Stimulated activated CD8-positive, alpha-beta memory T cell treated with anti-CD3 and anti-CD28 coated beads, Interleukin-2, amount 100 ng/mL, for 1 hour (primary cell): ENCODE measurements around the gene DPEP2.
"Not testable (repeated sequence)": the region's sequence is repeated elsewhere in the genome, so short reads cannot be mapped to it uniquely, and the experiment has no call there.

Experiments
- DNase-seq, 2 donors: peaks; one replicate each; pipeline ENCODE4 v3.0.0-alpha.2; 2020; ENCODE audit warnings: low read depth in 2 of 2

DPEP2 gene

DNA sequence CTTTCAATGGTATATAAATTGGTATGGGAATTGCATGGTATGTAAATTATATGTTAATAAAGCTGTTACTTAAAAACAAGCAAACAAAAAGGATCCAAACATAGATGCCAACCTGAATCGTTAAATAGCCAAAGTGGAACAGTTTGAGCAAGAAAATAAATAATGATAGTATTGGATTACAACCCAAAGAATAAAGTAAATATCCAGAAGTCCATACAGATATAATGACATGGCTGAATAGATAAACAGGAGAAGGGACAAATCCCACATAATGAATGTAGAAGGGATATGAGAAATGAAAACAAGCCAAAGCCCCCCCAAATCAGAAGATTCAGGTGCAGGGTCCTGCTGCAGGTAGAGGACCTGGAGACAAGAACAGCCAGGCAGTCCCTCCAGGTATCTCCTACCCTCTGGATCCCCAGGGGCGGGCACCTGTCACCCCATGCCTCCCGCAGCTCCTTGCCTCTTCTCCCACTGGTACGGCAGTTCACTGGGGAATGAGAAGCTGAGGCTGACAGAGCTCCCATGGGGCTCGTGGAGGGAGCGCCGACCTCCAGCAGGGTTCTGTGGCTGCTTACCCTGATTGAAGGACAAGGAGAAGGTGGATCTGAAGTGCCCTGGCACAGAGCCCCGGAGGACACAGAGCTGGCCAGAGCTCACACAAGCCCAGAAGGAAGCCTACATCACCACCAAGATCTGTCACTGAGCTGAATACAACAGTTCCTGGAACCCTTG is 45.5 kb downstream of the DPEP2 start:
- no peak for DNase-seq

- DNase-seq: no peak
These were observed 47.8 kb downstream of the DPEP2 start for GRCh38 chr16:67951485-67951884.

DNA sequence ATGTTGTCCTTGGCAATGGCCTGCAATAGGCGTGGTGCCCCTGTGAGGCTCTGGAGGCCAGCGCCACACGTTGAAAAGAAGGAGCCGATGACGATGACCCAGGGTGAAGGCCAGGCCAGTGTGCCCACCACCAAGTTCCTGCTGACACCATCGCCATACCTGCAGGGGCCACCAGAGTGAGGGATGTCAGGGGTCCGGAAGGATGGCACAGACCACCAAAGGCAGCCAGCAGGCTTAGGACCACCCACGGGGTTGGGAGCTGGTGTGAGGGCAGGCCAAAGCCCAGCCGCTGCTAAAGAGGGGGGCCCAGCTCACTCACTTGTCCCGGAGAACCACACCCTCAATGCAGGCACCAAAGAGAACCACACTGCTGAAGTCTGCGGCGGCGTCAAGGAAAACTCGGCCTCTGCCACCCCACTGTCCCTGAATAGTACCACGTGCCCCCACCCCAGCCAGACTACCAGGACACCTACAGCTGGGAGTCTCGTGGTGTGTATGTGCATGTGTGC is 48.9 kb downstream of the DPEP2 start:
- no peak for DNase-seq

GRCh38 chr16:67949645-67950044 is 49.6 kb downstream of the DPEP2 start:
- DNase-seq: no peak

- no peak for DNase-seq
These were observed 51.3 kb downstream of the DPEP2 start for GRCh38 chr16:67948015-67948414.

GRCh38 chr16:67946966-67947558 is 52.2 kb downstream of the DPEP2 start:
- no peak for DNase-seq

- DNase-seq: no peak
These were observed 53.1 kb downstream of the DPEP2 start for GRCh38 chr16:67946128-67946569.

DNA sequence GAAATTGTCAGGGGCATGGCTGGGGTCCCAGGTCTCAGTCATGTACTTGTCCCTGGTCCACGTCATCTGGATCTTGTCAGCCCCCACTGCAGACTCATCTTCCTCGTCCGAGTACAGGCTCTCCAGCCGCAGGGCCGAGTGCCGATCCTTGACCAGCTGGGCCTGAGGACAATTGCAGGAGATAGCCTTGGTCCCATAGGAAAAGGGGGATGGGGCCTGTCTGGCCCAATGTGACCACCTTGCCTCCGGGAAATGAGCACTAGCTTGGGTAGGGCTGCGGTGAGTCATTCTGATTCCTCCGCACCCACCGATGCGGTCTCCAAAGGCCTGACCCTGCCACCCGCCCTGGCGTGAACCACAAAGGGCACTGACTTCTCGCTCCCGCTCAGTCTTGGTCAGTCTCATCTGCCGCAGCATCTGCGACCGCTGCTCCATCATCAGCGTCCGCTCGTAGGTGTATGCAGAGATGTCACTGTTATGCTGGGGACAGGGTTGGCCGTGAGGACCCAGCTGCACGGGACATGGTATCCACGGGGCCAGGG is 53.8 kb downstream of the DPEP2 start:
- DNase-seq: no peak

DNA sequence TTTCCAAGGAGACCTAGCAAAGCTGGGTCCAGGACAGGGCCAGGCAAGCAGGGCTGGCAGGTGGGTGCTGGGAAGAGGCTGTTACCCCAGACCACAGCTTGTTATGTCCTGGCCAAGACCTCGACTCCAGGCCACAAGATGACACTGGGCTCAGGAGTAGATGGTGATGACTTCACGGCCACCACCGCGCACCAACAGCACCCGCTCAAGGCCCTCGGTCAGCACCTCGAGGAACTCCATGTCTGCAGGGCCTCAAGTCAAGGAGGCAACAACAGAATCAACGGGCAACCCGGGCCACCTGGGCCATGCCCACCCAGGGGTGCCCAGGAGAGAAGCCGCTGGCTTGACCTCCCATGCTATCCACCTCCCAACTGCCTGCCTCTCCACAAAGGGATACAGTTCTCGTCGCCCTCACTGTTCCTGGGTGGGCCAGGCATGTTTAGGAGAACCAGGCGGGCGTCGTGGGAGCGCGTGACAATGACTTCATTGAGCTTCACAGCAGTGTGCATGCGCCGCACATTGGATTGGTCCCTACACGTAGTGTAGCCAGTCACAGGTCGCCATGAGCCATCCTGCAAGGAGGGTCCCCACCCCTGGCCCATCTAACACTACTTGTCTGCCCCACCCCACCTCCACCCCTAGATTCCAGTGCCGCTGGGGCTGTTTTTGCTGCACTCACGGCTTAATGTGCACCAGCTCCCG is 54.4 kb downstream of the DPEP2 start:
- no peak for DNase-seq

- no peak for DNase-seq
These were observed 55.4 kb downstream of the DPEP2 start, which contains the start of gene LCAT for GRCh38 chr16:67943619-67944504. TSS of gene LCAT (minus strand) at chr16:67944120. CDS start at chr16:67944101, 19 bp downstream.

DNA sequence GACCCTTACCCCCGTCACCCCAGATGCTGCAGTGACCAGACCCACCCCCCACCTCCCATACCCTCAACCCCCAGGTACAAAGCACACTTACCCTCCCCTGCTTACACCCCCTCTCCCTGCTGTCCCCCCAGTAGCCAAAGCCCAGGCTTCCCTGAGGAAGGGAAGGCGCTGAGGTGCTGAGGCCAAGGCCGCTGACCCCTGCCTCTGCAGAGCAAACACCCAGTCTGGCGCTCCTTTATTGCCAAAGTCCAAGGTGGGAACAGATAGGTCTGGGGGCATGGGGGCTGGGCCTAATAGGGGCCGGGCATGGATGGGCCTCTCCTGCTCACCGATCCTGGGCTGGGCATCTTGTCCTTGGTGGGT is 56.0 kb downstream of the DPEP2 start:
- no peak for DNase-seq

DNA sequence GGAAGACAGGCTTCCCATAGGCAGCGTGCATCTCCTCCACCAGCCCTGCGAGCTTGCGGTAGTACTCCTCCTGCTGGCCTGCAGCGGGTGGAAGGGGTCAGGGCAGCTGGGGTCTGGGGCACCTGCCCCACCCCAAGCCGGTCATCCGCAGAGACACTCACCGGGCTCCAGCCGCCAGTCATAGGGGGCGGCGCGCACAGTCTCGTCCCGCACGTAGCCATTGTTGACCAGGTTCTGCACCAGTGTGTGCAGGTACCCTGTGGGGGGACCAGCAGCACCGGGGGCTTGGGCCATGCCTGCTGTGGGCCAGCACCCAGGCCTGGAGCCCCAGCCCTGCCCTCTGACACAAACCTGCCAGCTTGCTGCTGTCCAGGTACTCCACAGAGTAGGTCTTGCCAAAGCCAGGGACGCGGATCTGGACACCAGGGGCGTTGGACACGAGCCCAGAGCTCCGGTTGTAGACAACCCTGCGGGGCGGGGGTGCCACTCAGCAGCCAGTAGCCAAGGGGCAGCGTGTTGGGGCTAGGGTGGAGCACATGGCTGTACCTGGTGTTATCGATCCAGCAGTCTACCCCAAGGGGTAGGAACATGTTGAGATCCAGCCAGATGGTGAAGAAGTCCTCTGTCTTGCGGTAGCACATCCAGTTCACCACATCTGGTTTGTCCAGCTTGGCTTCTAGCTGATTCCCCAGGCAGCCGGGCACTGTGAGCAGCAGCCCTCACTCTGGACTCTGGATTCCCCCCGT is 56.6 kb downstream of the DPEP2 start:
- no peak for DNase-seq

DNA sequence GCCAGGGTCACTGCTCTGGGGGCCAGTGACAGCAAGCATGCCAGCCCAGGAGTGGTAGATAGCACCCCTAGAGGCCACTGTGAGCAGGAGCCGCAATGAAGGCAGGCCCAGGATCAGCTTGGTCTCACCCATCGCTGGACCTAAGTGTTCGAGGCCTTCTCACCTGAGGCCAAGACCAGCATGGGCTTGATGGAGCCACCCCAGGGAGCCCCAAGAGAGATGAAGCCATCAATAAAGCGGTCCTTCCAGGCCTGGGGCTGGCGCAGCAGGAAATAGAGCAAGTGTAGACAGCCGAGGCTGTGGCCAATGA is 57.1 kb downstream of the DPEP2 start:
- no peak for DNase-seq

GRCh38 chr16:67941469-67942199 is 57.6 kb downstream of the DPEP2 start:
- no peak for DNase-seq

DNA sequence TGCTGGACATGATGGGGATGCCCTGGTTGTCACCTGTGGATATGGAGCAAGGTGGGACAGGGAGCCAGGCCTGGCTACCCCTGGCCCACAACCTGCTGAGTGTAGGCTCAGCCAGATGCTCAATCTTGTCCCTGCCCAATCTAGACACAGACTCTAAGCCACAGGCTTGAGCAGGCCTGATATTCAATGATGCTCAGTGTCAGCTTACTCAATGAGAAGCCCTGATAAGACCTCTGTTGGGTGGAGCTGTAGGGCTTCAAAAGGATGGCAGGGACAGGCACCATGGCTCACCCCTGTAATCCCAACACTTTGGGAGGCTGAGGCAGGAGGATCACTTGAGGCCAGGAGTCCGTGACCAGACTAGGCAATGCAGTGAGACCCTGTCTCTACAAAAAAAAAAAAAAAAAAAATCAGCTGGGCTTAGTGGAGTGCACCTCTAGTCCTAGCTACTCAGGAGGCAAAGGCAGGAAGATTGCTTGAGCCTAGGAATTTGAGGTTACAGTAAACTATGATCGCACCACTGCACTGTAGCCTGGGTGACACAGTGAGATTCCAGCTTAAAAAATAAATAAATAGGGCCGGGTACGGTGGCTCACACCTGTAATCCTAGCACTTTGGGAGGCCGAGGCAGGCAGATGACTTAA is 58.7 kb downstream of the DPEP2 start:
- no peak for DNase-seq

DNA sequence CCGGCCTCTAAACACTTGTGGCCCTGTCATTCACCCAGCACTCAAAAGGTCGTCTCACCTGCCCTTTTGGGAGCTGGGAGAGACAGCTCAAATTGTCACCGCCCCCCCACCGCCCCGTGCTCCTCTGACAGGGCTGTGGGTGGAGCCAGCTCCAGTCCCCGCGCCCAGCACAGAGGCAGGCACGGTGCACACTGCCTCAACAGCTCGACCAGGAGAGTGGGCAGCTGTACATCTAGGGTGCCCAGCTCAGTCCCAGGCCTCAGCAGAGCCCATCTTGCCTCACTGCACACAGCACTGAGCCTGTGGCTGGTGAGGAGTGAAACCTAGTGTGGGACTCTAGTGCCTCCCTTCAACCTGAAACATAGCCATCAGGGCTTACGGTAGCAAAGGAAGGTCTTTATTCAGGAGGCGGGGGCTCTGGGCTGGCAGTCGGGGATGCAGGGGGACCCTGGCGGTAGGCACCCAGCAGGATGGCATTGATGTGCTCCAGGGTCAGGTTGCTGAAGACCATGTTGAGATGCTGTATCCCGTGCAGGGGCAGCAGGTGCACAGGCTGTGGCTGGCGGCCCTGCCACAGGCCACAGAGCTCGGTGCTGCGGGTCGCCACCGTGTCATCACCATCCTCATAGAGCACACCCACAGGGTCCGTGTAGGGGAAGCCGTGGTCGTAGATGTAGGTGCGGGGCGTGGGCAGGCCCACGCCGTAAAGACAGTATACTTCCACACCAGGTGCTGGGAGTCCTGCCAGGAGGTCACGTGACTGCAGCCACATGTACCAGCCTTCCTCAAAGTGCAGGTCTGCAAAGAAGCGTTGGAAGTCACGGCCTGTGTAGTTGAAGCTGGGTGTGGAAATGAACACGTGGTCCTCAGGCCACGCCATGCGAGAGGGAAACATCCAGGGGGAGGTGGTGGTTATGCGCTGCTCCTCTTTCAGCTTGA is 59.5 kb downstream of the DPEP2 start:
- peak in 1 of 2 donors; percentile 8 for DNase-seq

GRCh38 chr16:67937713-67938112 is 61.6 kb downstream of the DPEP2 start:
- not testable (repeated sequence) for DNase-seq
